Measurements from ENCODE around the gene AFF1.

- TF ChIP-seq MAX (IDR thresholded peaks at IDR 0.05) (peak; percentile 73), EP300 (IDR thresholded peaks at IDR 0.05; ENCODE audit: borderline replicate concordance) (no peak; the same call in 1 of the 2 replicates), REST (IDR thresholded peaks at IDR 0.05; ENCODE audit: low read depth) (no peak), RAD21 (IDR thresholded peaks at IDR 0.05; ENCODE audit: low read depth) (no peak), YY1 (IDR thresholded peaks at IDR 0.05; ENCODE audit: low read depth) (peak; percentile 52; the same call in 1 of the 2 replicates), TAF1 (IDR thresholded peaks at IDR 0.05; ENCODE audit: low read depth) (peak; percentile 51), CEBPB (IDR thresholded peaks at IDR 0.05) (no peak), FOXM1 (IDR thresholded peaks at IDR 0.05; ENCODE audit: borderline replicate concordance, low read depth) (no peak), TCF12 (IDR thresholded peaks at IDR 0.05; ENCODE audit: low read depth) (no peak), ZBTB7A (IDR thresholded peaks at IDR 0.05; ENCODE audit: low read depth) (no peak), TEAD4 (IDR thresholded peaks at IDR 0.05) (0 out of 2 replicates have a peak, but pooled peaks have one; percentile 23), CREB1 (IDR thresholded peaks at IDR 0.05; ENCODE audit: low read depth) (0 out of 2 replicates have a peak, but pooled peaks have one; percentile 34)
These were observed 1.3 kb downstream of the AFF1 start for GRCh38 chr4:86935853-86936733.
